ENCODE data around the gene ACACB.

Gene ACACB

DNA sequence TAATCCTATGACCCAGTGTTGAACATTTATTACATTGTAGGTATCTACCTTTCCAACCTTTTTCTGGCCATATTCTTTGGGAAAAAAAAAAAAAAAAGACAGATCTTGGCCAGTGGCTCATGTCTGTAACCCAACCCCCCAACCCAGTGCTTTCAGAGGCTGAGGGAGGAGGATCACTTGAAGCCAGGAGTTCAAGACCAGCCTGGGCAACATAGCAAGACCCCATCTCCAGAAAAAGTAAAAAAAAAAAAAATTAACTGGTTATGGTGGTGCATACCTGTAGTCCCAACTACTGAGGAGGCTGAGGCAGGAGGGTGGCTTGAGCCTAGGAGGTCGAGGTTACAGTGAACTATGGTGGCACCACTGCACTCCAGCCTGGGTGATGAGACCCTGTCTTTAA, 58.1 kb downstream of the ACACB start:
- no peak for DNase-seq (ENCODE audit: low spot score)

DNA sequence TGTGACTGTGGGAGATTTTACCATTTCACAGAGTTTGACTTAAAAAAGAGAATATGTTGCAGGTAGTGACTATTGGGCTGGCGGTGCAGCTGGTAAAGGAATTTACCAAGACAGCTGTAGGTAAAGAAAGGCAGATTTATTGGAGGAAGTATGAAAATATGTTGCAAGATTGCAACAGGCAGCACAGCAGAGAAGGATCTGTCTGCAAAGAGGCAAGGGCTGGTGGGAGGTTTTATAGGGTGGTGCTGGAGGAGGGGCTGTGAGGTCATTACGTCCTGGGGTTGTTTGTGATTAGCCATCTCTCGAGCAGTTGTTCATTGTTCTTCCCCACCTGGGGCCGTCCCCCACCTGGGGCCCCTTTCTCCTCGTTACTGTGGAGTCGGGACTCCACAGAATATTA, 62.1 kb downstream of the ACACB start:
- no peak for DNase-seq (ENCODE audit: low spot score)

DNA sequence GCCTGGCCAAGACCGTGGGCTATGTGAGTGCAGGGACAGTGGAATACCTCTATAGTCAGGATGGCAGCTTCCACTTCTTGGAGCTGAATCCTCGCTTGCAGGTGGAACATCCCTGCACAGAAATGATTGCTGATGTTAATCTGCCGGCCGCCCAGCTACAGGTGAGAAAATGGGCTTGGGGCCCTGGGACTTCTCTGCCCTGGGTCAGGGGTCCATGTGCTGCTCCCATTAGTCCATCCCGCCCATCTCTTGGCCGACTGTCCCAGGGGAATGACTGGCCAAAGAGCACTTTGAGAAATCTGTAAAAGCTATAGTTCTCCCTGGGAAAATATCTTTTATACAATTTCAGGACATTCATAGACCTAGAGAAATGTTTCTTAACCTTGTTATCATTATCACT, 63.5 kb downstream of the ACACB start:
- no peak for DNase-seq (ENCODE audit: low spot score)

DNA sequence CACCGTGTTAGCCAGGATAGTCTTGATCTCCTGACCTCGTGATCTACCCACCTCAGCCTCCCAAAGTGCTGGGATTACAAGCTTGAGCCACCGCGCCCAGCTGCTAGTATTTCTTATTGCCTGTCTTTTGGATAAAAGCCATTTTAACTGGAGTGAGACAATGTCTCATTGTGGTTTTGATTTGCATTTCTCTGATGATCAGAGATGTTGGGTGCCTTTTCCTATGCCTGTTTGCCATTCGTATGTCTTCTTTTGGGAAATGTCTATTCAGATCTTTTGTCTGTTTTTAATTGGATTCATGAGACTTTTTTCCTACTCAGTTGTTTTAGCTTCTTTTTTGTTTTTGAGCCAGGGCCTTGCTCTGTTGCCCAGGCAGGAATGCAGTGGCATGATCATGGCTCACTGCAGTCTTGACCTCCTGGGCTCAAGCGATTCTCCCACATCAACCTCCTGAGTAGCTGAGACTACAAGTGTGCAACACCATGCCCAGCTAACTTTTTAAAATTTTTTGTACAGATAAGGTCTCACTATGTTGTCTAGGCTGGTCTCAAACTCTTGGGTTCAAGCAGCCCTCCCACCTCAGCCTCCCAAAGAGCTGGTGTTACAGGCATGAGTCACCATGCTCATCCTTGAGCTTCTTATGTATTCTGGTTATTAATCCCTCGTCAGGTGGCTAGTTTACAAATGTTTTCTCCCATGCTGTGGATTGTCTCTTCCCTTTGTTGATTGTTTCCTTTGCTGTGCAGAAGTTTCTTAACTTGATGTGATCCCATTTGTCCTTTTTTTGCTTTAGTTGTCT, 65.9 kb downstream of the ACACB start:
- DNase-seq (ENCODE audit: low spot score), result no peak

DNA sequence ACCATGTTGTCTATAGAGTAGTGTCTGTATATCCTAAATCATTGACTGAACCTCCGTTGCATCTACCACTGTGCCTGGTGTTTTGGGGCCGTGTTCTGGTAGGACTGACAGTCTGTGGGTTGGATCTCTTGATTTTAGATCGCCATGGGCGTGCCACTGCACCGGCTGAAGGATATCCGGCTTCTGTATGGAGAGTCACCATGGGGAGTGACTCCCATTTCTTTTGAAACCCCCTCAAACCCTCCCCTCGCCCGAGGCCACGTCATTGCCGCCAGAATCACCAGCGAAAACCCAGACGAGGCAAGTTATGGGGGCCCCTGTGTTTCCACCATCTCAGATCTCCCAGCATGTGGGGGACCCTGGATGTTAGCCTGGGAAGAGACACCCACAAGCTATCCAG, 69.1 kb downstream of the ACACB start:
- no peak for DNase-seq (ENCODE audit: low spot score)

DNA sequence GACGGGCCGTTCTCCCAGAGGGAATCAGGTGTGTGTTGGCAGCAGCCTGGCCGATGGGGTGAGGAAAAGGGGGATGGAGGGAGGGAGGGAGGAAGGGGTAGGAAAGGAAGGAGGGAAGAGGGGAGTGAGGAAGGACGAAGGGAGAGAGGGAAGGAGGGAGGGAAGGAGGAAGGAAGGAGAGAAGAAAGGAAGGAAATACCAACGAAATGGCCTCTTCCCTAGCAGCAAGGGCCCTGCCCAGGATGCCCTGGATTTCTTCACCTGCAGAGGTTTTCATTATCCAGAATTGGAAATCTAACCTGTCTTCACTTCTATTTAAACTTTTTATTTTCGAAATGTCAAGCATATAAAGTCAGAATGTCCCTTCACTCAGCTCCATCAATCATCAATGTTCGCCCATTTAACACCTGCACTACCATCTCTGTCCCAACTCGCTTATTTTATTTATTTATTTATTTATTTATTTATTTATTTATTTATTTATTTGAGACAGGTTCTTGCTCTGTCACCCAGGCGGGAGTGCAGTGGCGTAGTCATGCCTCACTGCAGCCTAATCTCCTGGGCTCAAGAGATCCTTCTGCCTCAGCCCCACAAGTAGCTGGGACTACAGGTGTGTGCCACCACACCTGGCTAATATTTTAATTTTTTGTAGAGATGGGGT, 70.7 kb downstream of the ACACB start:
- no peak for DNase-seq (ENCODE audit: low spot score)

DNA sequence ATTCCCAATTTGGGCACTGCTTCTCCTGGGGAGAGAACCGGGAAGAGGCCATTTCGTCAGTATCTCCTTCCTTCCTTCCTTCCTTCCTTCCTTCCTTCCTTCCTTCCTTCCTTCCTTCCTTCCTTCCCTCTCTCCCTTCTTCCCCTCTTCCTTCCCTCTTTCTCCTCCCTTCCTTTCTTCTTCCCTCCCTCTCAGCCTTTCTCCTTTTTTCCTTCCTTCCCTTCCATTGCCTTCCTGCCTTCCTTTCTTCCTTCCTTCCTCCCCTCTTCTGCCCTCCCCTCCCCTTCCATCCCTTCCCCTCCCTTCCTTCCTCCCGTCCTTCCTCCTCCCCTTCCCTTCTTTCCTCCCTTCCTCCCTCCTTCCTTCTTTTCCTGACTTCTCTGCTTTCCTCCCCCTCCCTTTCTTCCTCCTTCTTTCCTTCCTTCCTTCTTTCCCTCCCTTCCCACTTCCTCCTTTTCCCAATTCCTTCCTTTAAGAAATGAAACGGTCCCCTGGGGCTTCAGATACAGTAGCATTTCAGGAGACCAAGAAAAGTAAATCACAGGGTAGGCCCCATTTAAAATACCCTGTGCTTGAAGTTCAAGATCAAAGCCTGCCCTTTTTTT, 71.8 kb downstream of the ACACB start:
- no peak for DNase-seq (ENCODE audit: low spot score)

DNA sequence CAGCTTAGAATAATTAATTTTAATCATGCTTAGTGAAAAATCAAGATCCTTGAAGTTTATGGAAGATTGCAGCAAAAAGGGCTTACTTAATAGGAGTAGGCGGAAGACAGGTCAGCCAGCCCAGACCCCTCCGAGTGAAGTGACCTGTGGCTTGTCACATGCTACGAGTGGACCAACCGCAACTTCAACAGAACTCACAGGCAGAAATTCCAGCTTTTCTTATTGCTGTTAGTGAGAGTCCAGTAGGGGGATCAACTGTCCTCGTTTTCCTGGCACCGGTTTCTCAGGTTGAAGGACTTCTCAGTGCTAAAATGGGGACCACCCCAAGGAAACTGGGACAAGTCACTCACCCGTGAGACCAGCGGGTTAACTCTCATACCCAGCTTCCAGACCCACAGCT, 72.9 kb downstream of the ACACB start:
- no peak for DNase-seq (ENCODE audit: low spot score)

DNA sequence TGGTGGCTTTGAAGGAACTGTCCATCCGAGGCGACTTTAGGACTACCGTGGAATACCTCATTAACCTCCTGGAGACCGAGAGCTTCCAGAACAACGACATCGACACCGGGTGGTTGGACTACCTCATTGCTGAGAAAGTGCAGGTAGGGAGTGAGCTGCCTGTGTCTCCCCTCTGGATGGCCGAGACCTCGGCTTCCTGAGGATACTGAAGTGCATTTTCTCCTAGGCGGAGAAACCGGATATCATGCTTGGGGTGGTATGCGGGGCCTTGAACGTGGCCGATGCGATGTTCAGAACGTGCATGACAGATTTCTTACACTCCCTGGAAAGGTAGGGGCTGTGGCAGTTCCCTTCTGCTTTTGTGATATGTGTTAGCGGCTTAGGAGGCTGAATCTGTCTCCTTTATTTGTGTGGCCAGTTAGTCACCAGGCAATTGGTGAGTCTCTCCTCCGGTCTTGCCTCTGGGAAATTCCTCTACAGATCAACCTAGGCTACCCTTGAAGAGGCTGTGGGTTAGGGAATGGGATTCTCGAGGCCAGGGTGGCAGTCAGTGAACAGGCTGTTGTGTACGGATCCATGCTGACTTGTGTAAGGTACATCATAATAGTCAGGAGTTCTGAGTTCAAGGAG, 75.3 kb downstream of the ACACB start:
- DNase-seq (ENCODE audit: low spot score), result no peak

DNA sequence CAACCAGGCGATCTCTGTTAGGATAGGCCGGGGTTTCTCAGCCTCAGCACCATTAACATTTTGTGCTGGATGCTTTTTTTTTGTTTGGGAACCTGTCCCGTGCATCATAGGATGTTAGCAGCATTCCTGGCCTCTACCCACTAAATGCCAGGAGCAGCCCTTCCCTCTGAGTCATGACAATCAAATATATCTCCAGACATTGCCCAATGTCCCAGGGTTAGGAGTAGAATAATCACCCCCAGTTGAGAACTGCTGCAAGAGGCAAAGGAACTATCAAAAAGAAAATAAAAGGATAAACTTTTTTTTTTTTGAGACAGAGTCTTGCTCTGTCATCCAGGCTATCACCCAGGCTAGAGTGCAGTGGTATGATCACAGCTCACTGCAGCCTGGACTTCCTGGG, 76.0 kb downstream of the ACACB start:
- no peak for DNase-seq (ENCODE audit: low spot score)

DNA sequence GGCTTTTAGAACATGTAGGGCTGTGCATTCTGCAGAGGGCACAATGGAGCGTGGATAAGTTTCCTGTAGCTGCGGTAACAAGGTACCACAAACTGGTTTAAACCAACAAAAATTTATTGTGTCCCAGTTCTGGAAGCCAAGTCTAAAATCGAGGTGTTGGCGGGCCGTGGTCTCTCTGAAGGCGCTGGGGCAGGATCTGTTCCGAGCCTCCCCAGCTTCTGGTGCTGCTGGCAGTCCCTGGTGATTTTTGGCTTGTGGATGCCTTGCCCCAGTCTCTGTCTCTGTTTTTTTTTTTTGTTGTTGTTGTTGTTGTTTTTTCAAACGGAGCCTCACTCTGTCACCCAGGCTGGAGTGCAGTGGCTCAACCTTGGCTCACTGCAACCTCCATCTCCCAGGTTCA, 77.5 kb downstream of the ACACB start:
- no peak for DNase-seq (ENCODE audit: low spot score)

DNA sequence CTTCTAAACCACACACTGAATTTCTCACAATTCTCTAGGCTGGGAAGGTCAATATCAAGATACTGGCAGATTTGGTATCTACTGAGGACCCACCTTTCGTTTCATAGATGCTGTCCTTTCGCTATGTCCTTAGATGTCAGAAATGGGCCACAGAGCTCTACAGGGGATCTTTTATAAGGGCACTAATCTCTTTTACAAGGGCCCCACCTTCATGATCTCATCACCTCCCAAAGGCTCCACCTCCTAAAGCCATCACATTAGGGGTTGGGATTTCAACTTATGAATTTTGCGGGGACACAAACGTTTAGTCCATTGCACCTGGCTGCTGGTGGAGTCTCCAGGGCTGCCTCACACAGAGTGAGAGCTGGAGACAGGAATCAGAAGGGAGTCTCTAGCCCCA, 79.9 kb downstream of the ACACB start:
- DNase-seq (ENCODE audit: low spot score), result no peak

DNA sequence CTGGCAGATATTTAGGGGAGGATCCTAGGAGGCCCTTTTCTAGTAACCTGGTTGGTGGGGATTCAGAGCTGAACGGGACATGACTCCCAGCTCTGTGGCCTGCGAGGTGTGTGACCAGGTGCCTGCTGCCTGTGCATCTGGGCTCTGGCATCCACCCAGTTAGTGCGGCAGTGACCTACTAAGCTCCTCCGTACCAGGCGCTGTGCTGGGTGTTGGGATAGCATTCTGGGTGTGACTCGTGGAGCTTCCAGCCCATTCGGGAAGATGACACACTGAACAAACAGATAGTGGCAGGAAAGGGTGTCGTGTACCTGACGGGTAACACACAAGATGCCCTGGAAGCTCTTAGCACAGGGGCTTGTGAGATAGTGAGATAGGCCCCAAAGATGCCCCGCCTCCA, 80.9 kb downstream of the ACACB start:
- no peak for DNase-seq (ENCODE audit: low spot score)

DNA sequence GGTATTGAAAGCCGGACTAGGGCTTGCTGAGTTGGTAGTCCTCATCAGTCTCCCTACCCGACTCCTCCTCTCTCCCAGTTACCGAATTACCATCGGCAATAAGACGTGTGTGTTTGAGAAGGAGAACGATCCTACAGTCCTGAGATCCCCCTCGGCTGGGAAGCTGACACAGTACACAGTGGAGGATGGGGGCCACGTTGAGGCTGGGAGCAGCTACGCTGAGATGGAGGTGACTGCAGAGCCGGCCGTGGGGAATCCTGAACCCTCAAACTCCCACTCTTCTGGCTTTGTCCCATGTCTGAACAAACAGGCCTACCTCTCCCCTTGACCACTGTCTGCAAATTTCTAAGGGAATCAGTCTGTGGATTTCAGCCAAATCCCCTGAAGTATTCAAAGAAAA, 82.9 kb downstream of the ACACB start:
- no peak for DNase-seq (ENCODE audit: low spot score)

DNA sequence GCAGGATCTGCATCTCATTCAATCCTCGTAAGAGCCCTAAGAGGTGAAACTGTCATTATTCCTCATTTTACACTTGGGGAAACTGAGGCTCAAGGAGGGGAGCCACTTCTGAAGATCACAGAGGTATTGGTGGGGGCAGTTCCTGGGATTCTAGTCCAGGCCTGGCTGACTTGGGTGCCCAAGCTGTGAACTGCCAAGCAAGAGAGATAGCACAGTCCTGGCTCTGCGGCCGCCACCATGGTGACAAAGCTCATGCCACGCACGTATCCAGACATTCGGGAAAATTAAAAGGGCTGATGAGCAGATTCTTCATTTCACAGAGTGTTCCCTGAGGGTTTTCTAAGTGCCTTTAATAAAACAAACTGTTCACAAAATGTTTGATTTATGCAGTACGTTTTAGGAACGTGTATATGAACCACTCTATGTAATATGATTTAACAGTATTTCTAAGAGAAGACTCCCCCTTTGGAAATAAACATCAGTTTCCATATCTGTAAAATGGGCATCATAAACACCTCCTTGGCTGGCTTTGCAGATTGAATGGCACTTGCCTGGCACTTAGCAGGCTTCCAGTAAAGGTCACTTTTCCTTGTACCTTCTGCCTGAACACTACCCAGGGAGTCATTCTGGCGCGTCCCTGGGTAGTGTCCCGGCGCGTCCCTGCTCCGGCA, 84.6 kb downstream of the ACACB start:
- no peak for DNase-seq (ENCODE audit: low spot score)

DNA sequence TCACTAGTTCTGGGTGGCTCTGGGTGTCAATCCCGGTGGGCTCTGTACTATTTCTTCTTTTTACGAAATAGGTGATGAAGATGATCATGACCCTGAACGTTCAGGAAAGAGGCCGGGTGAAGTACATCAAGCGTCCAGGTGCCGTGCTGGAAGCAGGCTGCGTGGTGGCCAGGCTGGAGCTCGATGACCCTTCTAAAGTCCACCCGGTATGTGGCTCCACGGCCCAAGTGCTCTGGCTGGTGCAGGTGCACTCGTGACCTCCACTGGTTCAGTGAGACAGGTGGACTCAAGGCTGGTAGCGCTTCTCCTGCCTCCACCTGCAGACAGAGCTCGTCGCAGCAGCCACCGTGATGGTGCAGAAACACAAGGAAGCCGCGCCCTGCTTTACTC, 85.1 kb downstream of the ACACB start:
- DNase-seq (ENCODE audit: low spot score), result no peak

DNA sequence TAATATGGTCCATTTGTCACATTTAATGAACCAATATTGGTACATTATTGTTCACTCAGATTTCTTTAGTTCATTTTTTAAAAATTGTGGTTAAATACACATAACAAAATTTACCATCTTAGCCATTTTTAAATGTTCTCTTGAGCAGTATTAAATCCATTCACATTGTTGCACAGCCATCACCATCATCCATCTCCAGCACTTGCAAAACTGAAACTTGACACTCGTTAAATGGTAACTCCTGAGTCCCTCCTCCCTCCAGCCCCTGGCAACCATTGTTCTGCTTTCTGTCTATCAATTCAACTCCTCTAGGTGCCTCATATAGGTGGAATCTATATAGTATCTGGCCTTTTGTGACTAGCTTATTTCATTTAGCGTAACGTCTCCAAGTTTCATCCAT, 86.4 kb downstream of the ACACB start:
- DNase-seq (ENCODE audit: low spot score), result no peak

DNA sequence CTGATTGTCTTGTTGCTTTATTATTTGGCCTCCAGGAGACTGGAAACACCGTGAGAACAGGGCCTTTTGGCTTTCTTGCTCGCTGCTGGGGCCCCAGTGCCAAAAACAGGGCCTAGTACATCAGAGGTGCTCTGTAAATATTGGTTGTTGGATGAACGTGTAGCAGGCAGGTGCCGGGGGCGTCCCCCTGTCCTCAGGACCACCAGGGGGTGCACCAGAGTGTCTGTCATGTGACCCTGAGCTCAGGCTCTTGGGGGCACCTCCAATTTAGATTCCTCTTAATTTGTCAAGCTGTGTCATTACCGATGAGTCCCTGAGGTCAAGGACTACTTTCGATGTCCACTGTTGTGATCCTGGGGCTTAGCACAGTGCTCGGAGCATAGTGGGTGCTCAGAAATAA, 87.1 kb downstream of the ACACB start:
- DNase-seq (ENCODE audit: low spot score), result no peak

DNA sequence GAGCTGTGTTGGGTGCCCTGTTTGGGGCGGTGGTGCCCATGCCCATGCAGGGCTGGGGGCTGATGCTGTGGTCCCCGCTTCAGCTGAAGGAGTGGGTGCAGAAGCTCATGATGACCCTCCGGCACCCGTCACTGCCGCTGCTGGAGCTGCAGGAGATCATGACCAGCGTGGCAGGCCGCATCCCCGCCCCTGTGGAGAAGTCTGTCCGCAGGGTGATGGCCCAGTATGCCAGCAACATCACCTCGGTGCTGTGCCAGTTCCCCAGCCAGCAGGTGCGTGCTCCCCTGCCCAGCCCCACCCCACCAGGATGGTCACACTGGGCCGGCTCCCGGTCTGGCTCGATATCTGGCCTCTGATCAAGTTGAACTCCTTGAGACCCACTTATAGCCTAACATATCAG, 92.7 kb downstream of the ACACB start:
- no peak for DNase-seq (ENCODE audit: low spot score)

DNA sequence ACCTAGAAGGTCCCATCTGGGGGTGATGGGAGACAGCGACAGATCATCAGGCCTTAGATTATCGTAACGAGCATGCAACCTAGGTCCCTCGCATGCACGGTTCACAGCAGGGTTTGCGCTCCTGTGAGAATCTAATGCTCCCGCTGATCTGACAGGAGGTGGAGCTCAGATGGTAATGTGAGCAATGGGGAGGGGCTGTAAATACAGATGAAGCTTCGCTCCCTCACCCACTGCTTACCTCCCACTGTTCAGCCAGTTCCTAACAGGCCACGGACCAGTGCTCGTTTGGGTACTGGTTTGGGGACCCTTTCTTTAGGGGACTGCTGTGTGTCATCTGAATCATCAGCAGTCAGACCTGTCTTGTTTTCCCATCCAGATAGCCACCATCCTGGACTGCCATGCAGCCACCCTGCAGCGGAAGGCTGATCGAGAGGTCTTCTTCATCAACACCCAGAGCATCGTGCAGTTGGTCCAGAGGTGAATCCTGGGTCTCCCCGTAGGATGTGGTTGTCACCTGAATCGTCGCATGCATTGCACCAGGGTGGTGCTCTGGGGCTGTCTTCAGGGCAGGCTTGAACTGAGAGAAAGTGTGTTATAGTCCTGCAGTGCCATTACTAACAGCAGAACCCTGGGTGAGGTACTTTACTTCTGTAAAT, 96.2 kb downstream of the ACACB start:
- no peak for DNase-seq (ENCODE audit: low spot score)

DNA sequence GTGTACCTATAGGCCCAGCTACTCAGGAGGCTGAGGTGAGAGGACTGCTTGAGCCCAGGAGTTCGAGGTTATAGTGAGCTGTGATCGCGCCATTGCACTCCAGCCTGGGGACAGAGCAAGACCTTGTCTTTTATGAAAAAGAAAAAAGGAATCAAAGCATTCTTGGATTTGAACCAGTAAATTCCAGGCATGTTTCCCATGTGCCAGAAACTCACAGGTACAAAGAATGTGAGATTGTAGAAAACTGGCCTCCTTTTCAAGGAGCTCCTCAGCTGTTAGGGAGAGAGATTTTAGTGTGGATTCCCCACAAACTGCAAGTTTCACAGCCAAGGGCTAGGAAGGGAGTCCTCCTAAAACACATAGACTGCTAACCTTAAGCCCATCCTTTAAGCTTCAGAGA, 97.7 kb downstream of the ACACB start:
- DNase-seq (ENCODE audit: low spot score), result no peak

DNA sequence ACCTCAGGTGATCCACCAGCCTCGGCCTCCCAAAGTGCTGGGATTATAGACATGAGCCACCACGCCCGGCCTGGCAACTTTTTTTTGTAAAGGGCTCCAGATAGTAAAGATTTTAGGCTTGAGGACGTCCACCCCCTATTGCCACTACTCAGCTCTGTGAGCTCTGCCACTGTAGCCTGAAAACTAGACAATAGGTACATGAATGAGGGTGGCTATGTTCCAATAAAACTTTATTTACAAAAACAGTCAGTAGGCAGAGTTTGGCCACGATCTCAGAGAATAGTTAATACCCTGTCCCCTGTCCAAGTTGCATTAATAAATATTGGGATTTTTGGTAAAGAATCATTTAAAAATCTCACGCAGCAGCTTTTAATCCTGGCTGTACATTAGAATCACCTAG, 102.6 kb downstream of the ACACB start:
- DNase-seq (ENCODE audit: low spot score), result no peak

Measured in hematopoietic multipotent progenitor cell treated with erythropoietin and hydrocortisone succinate and interleukin-3 and kit ligand, for 17 days (in vitro differentiated cells).